ENCODE results near the gene RASSF1.

Gene RASSF1

DNA sequence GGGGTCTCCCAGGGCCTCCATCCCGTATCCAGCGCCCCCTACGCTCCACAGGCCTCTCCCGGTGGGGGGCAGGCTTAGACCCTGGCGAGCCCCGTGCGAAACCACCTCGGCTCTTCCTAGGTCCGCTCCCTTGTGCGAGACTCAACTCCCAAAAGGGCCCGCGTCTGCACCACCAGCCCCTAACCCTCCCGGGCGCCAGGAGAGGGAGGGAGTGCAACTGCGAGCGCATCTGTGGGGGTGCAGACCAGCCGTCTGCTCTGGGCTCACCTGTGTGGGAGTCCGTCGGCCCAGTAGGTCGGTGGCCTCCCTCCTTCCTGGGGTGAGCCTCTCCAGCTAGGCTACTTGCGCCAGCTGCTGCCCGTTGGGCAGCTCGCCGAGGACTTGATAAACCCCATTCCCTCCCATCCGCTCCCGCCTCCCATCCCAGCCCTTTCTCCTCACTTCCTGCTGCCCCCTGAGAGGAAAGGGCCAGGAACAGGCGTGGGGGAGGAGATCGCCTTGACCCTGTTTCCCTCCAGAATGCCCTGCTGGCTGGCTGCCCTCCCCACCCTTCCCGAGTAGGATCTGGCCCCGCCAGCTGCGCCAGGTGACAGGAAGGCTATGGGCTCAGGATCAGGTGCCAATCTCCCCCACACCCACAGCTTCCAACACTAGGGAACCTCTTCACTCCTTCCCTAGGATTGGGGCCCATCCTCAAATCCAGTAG lies 18.1 kb downstream of the RASSF1 start, which contains the start of gene HYAL2:
Gene HYAL2 (minus strand): TSS at position 360 of the 706 bp plus-strand sequence. CDS start 2,256 bp downstream, outside the sequence.
- peaks cover 38% of the 10 kb centered on the region for H3K4me1 ChIP-seq (ENCODE audit: insufficient read depth, low read length, poor library complexity, severe bottlenecking)
- no peaks in the 10 kb centered on the region for H3F3A ChIP-seq (ENCODE audit: low read depth)
- H3K4me2 ChIP-seq (ENCODE audit: low read depth, low read length, poor library complexity, severe bottlenecking): peak within 1 kb of the TSS; percentile 95
- TF ChIP-seq, protein P1, sequence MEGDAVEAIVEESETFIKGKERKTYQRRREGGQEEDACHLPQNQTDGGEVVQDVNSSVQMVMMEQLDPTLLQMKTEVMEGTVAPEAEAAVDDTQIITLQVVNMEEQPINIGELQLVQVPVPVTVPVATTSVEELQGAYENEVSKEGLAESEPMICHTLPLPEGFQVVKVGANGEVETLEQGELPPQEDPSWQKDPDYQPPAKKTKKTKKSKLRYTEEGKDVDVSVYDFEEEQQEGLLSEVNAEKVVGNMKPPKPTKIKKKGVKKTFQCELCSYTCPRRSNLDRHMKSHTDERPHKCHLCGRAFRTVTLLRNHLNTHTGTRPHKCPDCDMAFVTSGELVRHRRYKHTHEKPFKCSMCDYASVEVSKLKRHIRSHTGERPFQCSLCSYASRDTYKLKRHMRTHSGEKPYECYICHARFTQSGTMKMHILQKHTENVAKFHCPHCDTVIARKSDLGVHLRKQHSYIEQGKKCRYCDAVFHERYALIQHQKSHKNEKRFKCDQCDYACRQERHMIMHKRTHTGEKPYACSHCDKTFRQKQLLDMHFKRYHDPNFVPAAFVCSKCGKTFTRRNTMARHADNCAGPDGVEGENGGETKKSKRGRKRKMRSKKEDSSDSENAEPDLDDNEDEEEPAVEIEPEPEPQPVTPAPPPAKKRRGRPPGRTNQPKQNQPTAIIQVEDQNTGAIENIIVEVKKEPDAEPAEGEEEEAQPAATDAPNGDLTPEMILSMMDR (conservative IDR thresholded peaks at IDR 0.05; ENCODE audit: low read length): no peak
- TF ChIP-seq EZH2phosphoT487 (IDR thresholded peaks at IDR 0.05; ENCODE audit: borderline replicate concordance): no peak
- peak within 1 kb of the TSS; percentile 77 for H3K9ac ChIP-seq (ENCODE audit: low read depth, low read length, poor library complexity, severe bottlenecking)
- peaks cover 19% of the 10 kb centered on the region for H4K20me1 ChIP-seq (ENCODE audit: insufficient read depth, low read length, poor library complexity, severe bottlenecking)
- H3K9me3 ChIP-seq (ENCODE audit: insufficient read depth, low read depth, low read length): no peaks in the 10 kb centered on the region
- peak within 1 kb of the TSS; percentile 78 for H3K4me3 ChIP-seq (ENCODE audit: low read length, poor library complexity, severe bottlenecking)
- H3K27me3 ChIP-seq (ENCODE audit: insufficient read depth, low read length, poor library complexity, severe bottlenecking): no peaks in the 10 kb centered on the region
- H3K36me3 ChIP-seq (ENCODE audit: insufficient read depth, low read length): no peaks in the 10 kb centered on the region
- peak within 1 kb of the TSS; percentile 98 for H2AFZ ChIP-seq (ENCODE audit: low read length)
- no peaks in the 10 kb centered on the region for H3K9me2 ChIP-seq (replicated peaks; ENCODE audit: low read depth, low read length)
- peaks cover 43% of the 10 kb centered on the region for H3K79me2 ChIP-seq (ENCODE audit: insufficient read depth, low read length)

DNA sequence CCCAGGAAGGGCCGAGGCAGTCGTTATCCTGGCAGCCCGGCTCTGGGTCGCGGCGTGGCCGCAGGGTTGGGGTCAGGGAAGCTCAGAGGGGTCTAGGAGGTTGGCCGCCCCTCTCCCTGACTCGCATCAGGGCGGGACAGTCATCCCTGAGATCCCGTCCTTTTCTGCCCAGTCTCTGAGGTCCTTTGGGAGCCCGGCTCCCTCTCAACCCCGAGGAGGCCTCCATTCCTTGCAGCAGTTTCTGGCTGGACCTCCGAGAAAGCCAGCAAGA lies 18.6 kb downstream of the RASSF1 start:
- peaks cover 16% of the 10 kb centered on the region for H4K20me1 ChIP-seq (ENCODE audit: insufficient read depth, low read length, poor library complexity, severe bottlenecking)
- H3K27me3 ChIP-seq (ENCODE audit: insufficient read depth, low read length, poor library complexity, severe bottlenecking): no peaks in the 10 kb centered on the region
- H3K9me3 ChIP-seq (ENCODE audit: insufficient read depth, low read depth, low read length): no peaks in the 10 kb centered on the region
- no peaks in the 10 kb centered on the region for H3K9me2 ChIP-seq (replicated peaks; ENCODE audit: low read depth, low read length)
- H3K4me2 ChIP-seq (ENCODE audit: low read depth, low read length, poor library complexity, severe bottlenecking): peak overlapping the region; percentile 95
- no peaks in the 10 kb centered on the region for H3F3A ChIP-seq (ENCODE audit: low read depth)
- H3K4me1 ChIP-seq (ENCODE audit: insufficient read depth, low read length, poor library complexity, severe bottlenecking): peaks cover 38% of the 10 kb centered on the region
- TF ChIP-seq, protein P1 (conservative IDR thresholded peaks at IDR 0.05; ENCODE audit: low read length): no peak
- TF ChIP-seq EZH2phosphoT487 (IDR thresholded peaks at IDR 0.05; ENCODE audit: borderline replicate concordance): no peak
- peak overlapping the region; percentile 78 for H3K4me3 ChIP-seq (ENCODE audit: low read length, poor library complexity, severe bottlenecking)
- 0 out of 2 replicates have a peak overlapping the region, but pooled peaks have one; percentile 98 for H2AFZ ChIP-seq (ENCODE audit: low read length)
- peaks cover 38% of the 10 kb centered on the region for H3K79me2 ChIP-seq (ENCODE audit: insufficient read depth, low read length)
- no peaks in the 10 kb centered on the region for H3K36me3 ChIP-seq (ENCODE audit: insufficient read depth, low read length)
- H3K9ac ChIP-seq (ENCODE audit: low read depth, low read length, poor library complexity, severe bottlenecking): no peak overlapping the region

DNA sequence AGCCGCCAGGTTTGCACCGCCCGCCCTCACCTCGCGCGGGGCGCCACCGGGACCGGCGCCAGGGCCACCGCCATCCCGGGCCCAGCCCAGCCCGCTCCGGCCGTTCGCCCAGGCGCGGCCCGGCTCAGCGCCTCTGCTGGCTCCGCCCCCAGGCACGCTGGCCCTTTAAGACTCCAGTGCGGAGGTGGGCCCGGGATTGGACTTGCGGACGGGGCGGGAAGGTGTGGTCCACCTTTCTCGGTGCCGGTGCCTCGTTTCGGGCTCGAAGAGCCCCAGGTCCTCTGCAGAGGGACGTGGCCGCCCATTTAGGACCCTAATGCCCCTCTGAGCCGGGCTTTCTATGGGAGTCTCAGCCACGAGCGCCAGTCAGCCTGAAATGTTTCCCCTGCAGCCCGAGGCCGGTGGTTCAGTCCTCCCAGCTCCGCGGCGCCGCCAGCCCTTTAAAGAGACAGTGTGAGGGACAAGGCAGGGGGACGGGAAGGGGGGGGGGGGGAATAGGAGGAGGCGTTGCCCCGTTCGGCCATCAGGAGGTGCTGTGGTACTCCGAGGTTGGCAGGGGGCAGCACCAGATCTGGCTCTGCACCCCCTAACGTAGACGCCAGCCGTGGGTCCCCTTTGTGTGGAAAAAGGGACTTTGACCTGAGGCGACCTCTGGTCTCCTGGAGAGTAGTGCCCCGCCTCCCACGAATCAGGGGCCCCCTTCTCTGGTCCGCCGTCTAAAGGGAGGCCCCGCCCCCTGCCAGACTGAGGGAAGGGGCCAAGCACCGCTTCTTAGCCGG lies 19.1 kb downstream of the RASSF1 start:
- peak overlapping the region; percentile 95 for H3K4me2 ChIP-seq (ENCODE audit: low read depth, low read length, poor library complexity, severe bottlenecking)
- H3K9me3 ChIP-seq (ENCODE audit: insufficient read depth, low read depth, low read length): no peaks in the 10 kb centered on the region
- H3K4me3 ChIP-seq (ENCODE audit: low read length, poor library complexity, severe bottlenecking): peak overlapping the region; percentile 78
- H2AFZ ChIP-seq (ENCODE audit: low read length): peak overlapping the region; percentile 98
- no peaks in the 10 kb centered on the region for H3F3A ChIP-seq (ENCODE audit: low read depth)
- H3K4me1 ChIP-seq (ENCODE audit: insufficient read depth, low read length, poor library complexity, severe bottlenecking): peaks cover 38% of the 10 kb centered on the region
- H3K9ac ChIP-seq (ENCODE audit: low read depth, low read length, poor library complexity, severe bottlenecking): peak overlapping the region; percentile 77
- no peaks in the 10 kb centered on the region for H3K27me3 ChIP-seq (ENCODE audit: insufficient read depth, low read length, poor library complexity, severe bottlenecking)
- peaks cover 33% of the 10 kb centered on the region for H3K79me2 ChIP-seq (ENCODE audit: insufficient read depth, low read length)
- H3K9me2 ChIP-seq (replicated peaks; ENCODE audit: low read depth, low read length): no peaks in the 10 kb centered on the region
- TF ChIP-seq EZH2phosphoT487 (IDR thresholded peaks at IDR 0.05; ENCODE audit: borderline replicate concordance): no peak
- TF ChIP-seq, protein P1 (conservative IDR thresholded peaks at IDR 0.05; ENCODE audit: low read length): peak; percentile 58
- peaks cover 15% of the 10 kb centered on the region for H4K20me1 ChIP-seq (ENCODE audit: insufficient read depth, low read length, poor library complexity, severe bottlenecking)
- H3K36me3 ChIP-seq (ENCODE audit: insufficient read depth, low read length): no peaks in the 10 kb centered on the region

Data from Loucy (cell line).